H1 (cell line): ENCODE measurements around the gene RABL6. TPM values are rescaled to one million over a fixed set of nuclear protein-coding genes. Genes with fewer than 3 reads are reported as not detected.

Experiments used
- CTCF ChIA-PET: fragments of 300-600 bp; sonication (Branson Sonifier 250); formaldehyde crosslinking; loops from one replicate; lab custom pipeline; 2021; ENCODE audit not compliant: partially characterized antibody; lab: Charles Lee
- POLR2A ChIA-PET: fragments of 300-600 bp; sonication (Branson Sonifier 250); formaldehyde crosslinking; loops from one replicate; lab custom pipeline; 2021; ENCODE audit warnings: inconsistent platforms; ENCODE audit not compliant: partially characterized antibody; lab: Charles Lee
- DNase-seq, 2 experiments: peaks; one replicate each; pipeline versions ENCODE4 v3.0.0 to v3.0.0-alpha.2; 2010 to 2022; ENCODE audit warnings: low spot score in 2 of 2, low read depth in 1 of 2, mixed read lengths in 1 of 2
- FAIRE-seq: peaks from 2 replicates; lab custom pipeline; 2011; peaks lifted over from hg19 to GRCh38; lab: Jason Lieb, UNC
- H2AFZ ChIP-seq: 2 replicates; pipeline ENCODE4 v1.8.1; 2012; ENCODE audit warnings: low read length, inconsistent platforms
- H2AK5ac ChIP-seq: 2 replicates; pipeline ENCODE4 v1.6.1; 2013; ENCODE audit warnings: low read depth, low read length
- H2BK120ac ChIP-seq: replicated peaks from 2 replicates; pipeline ENCODE3; 2013; ENCODE audit warnings: low read depth, low read length, inconsistent platforms
- H2BK12ac ChIP-seq: 2 replicates; pipeline ENCODE4 v1.6.1; 2013; ENCODE audit warnings: low read depth, low read length
- H2BK15ac ChIP-seq: 2 replicates; pipeline ENCODE4 v1.6.1; 2013; ENCODE audit warnings: low read length
- H2BK20ac ChIP-seq: 2 replicates; pipeline ENCODE4 v1.6.1; 2013; ENCODE audit warnings: low read length
- H2BK5ac ChIP-seq: 2 replicates; pipeline ENCODE4 v1.6.1; 2013; ENCODE audit warnings: low read depth, low read length
- H3K14ac ChIP-seq: 2 replicates; pipeline ENCODE4 v1.6.1; 2013; ENCODE audit warnings: inconsistent platforms; ENCODE audit not compliant: insufficient read length
- H3K18ac ChIP-seq: 2 replicates; pipeline ENCODE4 v1.6.1; 2013; ENCODE audit warnings: low read length; ENCODE audit errors: extremely low read depth
- H3K23ac ChIP-seq: 2 replicates; pipeline ENCODE4 v1.6.1; 2013; ENCODE audit warnings: inconsistent platforms; ENCODE audit not compliant: insufficient read length
- H3K23me2 ChIP-seq: 2 replicates; pipeline ENCODE4 v1.6.1; 2013; ENCODE audit warnings: low read depth, low read length
- H3K27ac ChIP-seq: 2 replicates; pipeline ENCODE4 v1.6.1; 2011; ENCODE audit warnings: low read depth, low read length, inconsistent platforms
- H3K27me3 ChIP-seq, 4 experiments: replicated peaks in 1 of 4; 1 replicate in 1 of 4; 2 replicates in 3 of 4; pipeline versions ENCODE4 v1.6.1 to v1.8.1; 2011 to 2013; ENCODE audit warnings: low read length in 3 of 4, mild to moderate bottlenecking in 3 of 4, inconsistent platforms in 2 of 4, mixed read lengths in 2 of 4, moderate library complexity in 1 of 4; ENCODE audit not compliant: control insufficient read depth in 3 of 4, insufficient read depth in 3 of 4; ENCODE audit errors: extremely low read depth in 1 of 4
- H3K36me3 ChIP-seq, 4 experiments: 2 replicates each; pipeline versions ENCODE4 v1.6.1 to v1.8.1; 2011 to 2013; ENCODE audit warnings: mild to moderate bottlenecking in 4 of 4, low read length in 3 of 4, moderate library complexity in 2 of 4, control low read depth in 1 of 4, inconsistent platforms in 1 of 4; ENCODE audit not compliant: insufficient read depth in 4 of 4, control insufficient read depth in 2 of 4
- H3K4ac ChIP-seq: replicated peaks from 2 replicates; pipeline ENCODE3; 2013; ENCODE audit warnings: low read length, low read depth, mixed read lengths, inconsistent platforms; ENCODE audit not compliant: insufficient read length
- H3K4me1 ChIP-seq, 4 experiments: replicated peaks in 1 of 4; 1 replicate in 1 of 4; 2 replicates in 3 of 4; pipeline versions ENCODE4 v1.6.1 to v1.8.1; 2011 to 2013; ENCODE audit warnings: low read length in 3 of 4, inconsistent platforms in 2 of 4, mixed read lengths in 1 of 4; ENCODE audit not compliant: insufficient read depth in 4 of 4, control insufficient read depth in 3 of 4
- H3K4me2 ChIP-seq, 2 experiments: 2 replicates each; pipeline versions ENCODE4 v1.6.1 to v1.8.1; 2011 to 2013; ENCODE audit warnings: low read depth in 2 of 2, low read length in 2 of 2, control low read depth in 1 of 2, inconsistent platforms in 1 of 2, mild to moderate bottlenecking in 1 of 2; ENCODE audit not compliant: insufficient read depth in 1 of 2
- H3K4me3 ChIP-seq, 4 experiments: fragments of 200-600, 300-600 bp in 1 of 4; sonication (generic), shearing (Covaris generic), sonication (Bioruptor Twin) in 1 of 4; 2 replicates each; pipeline versions ENCODE4 v1.5.1 to v1.8.1; 2011 to 2016; ENCODE audit warnings: low read length in 4 of 4, low read depth in 3 of 4, control low read depth in 2 of 4, inconsistent platforms in 2 of 4, mild to moderate bottlenecking in 2 of 4, mixed read lengths in 1 of 4, moderate library complexity in 1 of 4; ENCODE audit not compliant: insufficient read depth in 2 of 4; ENCODE audit errors: extremely low read depth in 1 of 4
- H3K56ac ChIP-seq: replicated peaks from 2 replicates; pipeline ENCODE3; 2013; ENCODE audit warnings: low read depth, mild to moderate bottlenecking, mixed read lengths, low read length, inconsistent platforms; ENCODE audit not compliant: insufficient read length
- H3K79me1 ChIP-seq: 2 replicates; pipeline ENCODE4 v1.6.1; 2013; ENCODE audit warnings: low read depth, low read length, control low read depth
- H3K79me2 ChIP-seq, 2 experiments: 2 replicates each; pipeline versions ENCODE4 v1.6.1 to v1.8.1; 2012 to 2013; ENCODE audit warnings: low read length in 2 of 2, mild to moderate bottlenecking in 2 of 2, inconsistent platforms in 1 of 2; ENCODE audit not compliant: insufficient read depth in 2 of 2, control insufficient read depth in 1 of 2
- H3K9ac ChIP-seq, 4 experiments: replicated peaks in 1 of 4; 1 replicate in 1 of 4; 2 replicates in 3 of 4; pipeline versions ENCODE4 v1.6.1 to v1.8.1; 2011 to 2013; ENCODE audit warnings: low read depth in 3 of 4, low read length in 3 of 4, control low read depth in 2 of 4, mild to moderate bottlenecking in 2 of 4, moderate library complexity in 2 of 4, inconsistent platforms in 1 of 4; ENCODE audit errors: extremely low read depth in 1 of 4
- H3K9me3 ChIP-seq, 2 experiments: 2 replicates each; pipeline versions ENCODE4 v1.6.1 to v1.8.1; 2012 to 2013; ENCODE audit warnings: mild to moderate bottlenecking in 2 of 2, moderate library complexity in 2 of 2, control low read depth in 1 of 2, inconsistent platforms in 1 of 2, low read depth in 1 of 2, low read length in 1 of 2, mixed read lengths in 1 of 2; ENCODE audit not compliant: insufficient read depth in 2 of 2
- H4K20me1 ChIP-seq, 2 experiments: replicated peaks in 1 of 2; 2 replicates each; pipeline versions ENCODE3 to v1.8.1; 2011 to 2013; ENCODE audit warnings: inconsistent platforms in 2 of 2, low read length in 2 of 2, mild to moderate bottlenecking in 1 of 2; ENCODE audit not compliant: insufficient read depth in 2 of 2, control insufficient read depth in 1 of 2
- H4K5ac ChIP-seq: 2 replicates; pipeline ENCODE4 v1.6.1; 2013; ENCODE audit warnings: low read length, low read depth, mixed read lengths, inconsistent platforms; ENCODE audit not compliant: insufficient read length
- H4K8ac ChIP-seq: 2 replicates; pipeline ENCODE4 v1.8.0; 2013; ENCODE audit warnings: mild to moderate bottlenecking, moderate library complexity, low read length, inconsistent platforms; ENCODE audit not compliant: insufficient read depth; ENCODE audit errors: extremely low read depth
- H4K91ac ChIP-seq: replicated peaks from 2 replicates; pipeline ENCODE3; 2013; ENCODE audit warnings: low read length, mixed read lengths, inconsistent platforms; ENCODE audit not compliant: insufficient read length
- CTCF ChIP-seq, 3 experiments: IDR thresholded peaks; 1 replicate in 2 of 3; 2 replicates in 1 of 3; pipeline versions ENCODE4 v1.5.1 to v1.6.1; 2011; ENCODE audit warnings: low read length in 3 of 3, mild to moderate bottlenecking in 3 of 3, inconsistent platforms in 2 of 3, low read depth in 1 of 3, moderate library complexity in 1 of 3; ENCODE audit not compliant: insufficient read depth in 1 of 3; ENCODE audit errors: control extremely low read depth in 1 of 3
- EP300 ChIP-seq, 2 experiments: IDR thresholded peaks; 1 replicate in 1 of 2; 2 replicates in 1 of 2; pipeline ENCODE4 v1.6.1; 2011 to 2012; ENCODE audit warnings: low read depth in 2 of 2, low read length in 2 of 2, mild to moderate bottlenecking in 2 of 2, borderline replicate concordance in 1 of 2, inconsistent platforms in 1 of 2, moderate library complexity in 1 of 2
- MAX ChIP-seq: IDR thresholded peaks from 2 replicates; pipeline ENCODE4 v1.6.1; 2012; ENCODE audit warnings: inconsistent platforms
- SIRT6 ChIP-seq: IDR thresholded peaks from one replicate; pipeline ENCODE4 v1.7.1; 2012; ENCODE audit warnings: low read length, inconsistent platforms
- SRF ChIP-seq: IDR thresholded peaks from 2 replicates; pipeline ENCODE4 v1.6.1; 2011; ENCODE audit warnings: mild to moderate bottlenecking, low read depth, low read length, moderate library complexity
- WGBS, 2 experiments: shearing (Covaris generic) in 1 of 2; methylation state at CpG; one replicate each; pipeline versions ENCODE4 v1.1.6 to v1.1.7; 2013 to 2015; ENCODE audit warnings: low lambda C conversion rate in 2 of 2, mixed read lengths in 2 of 2, inconsistent platforms in 1 of 2, low coverage in 1 of 2, missing lambda C conversion rate in 1 of 2; ENCODE audit not compliant: insufficient replicate concordance in 2 of 2, insufficient coverage in 1 of 2, insufficient read length in 1 of 2; ENCODE audit errors: extremely low coverage in 1 of 2, missing lambda C conversion rate in 1 of 2; 5-methylcytosine and 5-hydroxymethylcytosine counted together
- polyA plus RNA-seq, 7 experiments: library from polyadenylated mRNA; depleted of rRNA in 3 of 7; stranded (reverse) in 5 of 7; unstranded in 2 of 7; fragments of >200 nt in 5 of 7; fragments of 200-250 nt in 2 of 7; gene quantifications; 1 replicate in 5 of 7; 2 replicates in 1 of 7; 4 replicates in 1 of 7; pipeline versions ENCODE4 v1.2.1 to v1.2.3, GENCODE V29; 2011 to 2013; ENCODE audit warnings: missing spikeins in 2 of 7, mixed read lengths in 2 of 7
- total RNA-seq: library from RNA; stranded (reverse); fragmentation: NEBNext Ultra II Directional; extraction: Animal tissue kit (Norgen Biotek cat#: 25700); gene quantifications from 2 replicates; pipeline ENCODE4 v1.2.1, GENCODE V29; 2021

Gene RABL6
- total and polyA plus RNA-seq, 2 of the 8 experiments (the other 6 are each of a cell fraction or from before 2014, with no cell fraction given), result 70.1 to 130 TPM

- FAIRE-seq (no peak), DNase-seq (peak in 1 of 2 experiments; percentile 49)
- WGBS, 2 experiments, result 84% methylated on average over 26 of the region's 27 CpGs; no CpG with 5 or more reads in 1 of the 2 experiments
- H2BK120ac ChIP-seq, result no peak overlapping the region
- H3K4me3 ChIP-seq, result no peak overlapping the region
- H3K27me3 ChIP-seq, result no peaks in the 10 kb centered on the region; a peak in 2 of 7 replicates
- H3K27ac ChIP-seq, result no peak overlapping the region
- H3K14ac ChIP-seq, result no peak overlapping the region
- POLR2A ChIA-PET, result interaction anchor here (0.6 to 3.8 kb wide), 5 partner anchors 32 to 216 kb away, joined by 3 to 34 read pairs (median 3); partner anchors contain the start of gene RABL6
- no peak overlapping the region for H4K91ac ChIP-seq
- H4K8ac ChIP-seq, result peak overlapping the region; percentile 93; the same call in 1 of the 2 replicates
- H3K9me3 ChIP-seq, result peaks cover 0 to 6% of the 10 kb centered on the region in 2 experiments; a peak in 1 of 4 replicates
- H4K20me1 ChIP-seq, result no peaks in the 10 kb centered on the region
- H3K36me3 ChIP-seq, result no peaks in the 10 kb centered on the region
- no peak overlapping the region for H3K56ac ChIP-seq
- no peak overlapping the region for H3K9ac ChIP-seq
- H3K18ac ChIP-seq, result no peak overlapping the region
- no peak overlapping the region for H2BK15ac ChIP-seq
- no peak overlapping the region for H2BK5ac ChIP-seq
- TF ChIP-seq MAX, result no peak
- TF ChIP-seq CTCF (IDR thresholded peaks at IDR 0.05; ENCODE audit: control extremely low read depth in 1 of 3, insufficient read depth in 1 of 3, low read depth in 1 of 3, low read length in 3 of 3), result 0 out of 4 replicates have a peak, but pooled peaks of 1 of the 3 experiments have one; percentile 1
- no peak for TF ChIP-seq SRF
- no peak for TF ChIP-seq SIRT6
- no peak for TF ChIP-seq EP300 (IDR thresholded peaks at IDR 0.05; ENCODE audit: borderline replicate concordance in 1 of 2, low read depth in 2 of 2, low read length in 2 of 2)
- 0 out of 2 replicates have a peak overlapping the region, but pooled peaks have one; percentile 34 for H2BK20ac ChIP-seq
- no peak overlapping the region for H3K4me2 ChIP-seq
- peaks cover 0 to 13% (median 6%) of the 10 kb centered on the region in 4 experiments; a peak in 4 of 7 replicates for H3K4me1 ChIP-seq
- H2BK12ac ChIP-seq, result 0 out of 2 replicates have a peak overlapping the region, but pooled peaks have one; percentile 39
- no peaks in the 10 kb centered on the region; the same call in 1 of the 2 replicates for H3K23me2 ChIP-seq
- H4K5ac ChIP-seq, result no peak overlapping the region
- H3K79me2 ChIP-seq, result no peaks in the 10 kb centered on the region
- H3K4ac ChIP-seq, result no peak overlapping the region
- no peaks in the 10 kb centered on the region for H3K79me1 ChIP-seq
- no peak overlapping the region for H2AFZ ChIP-seq
- no peak overlapping the region for H2AK5ac ChIP-seq
- CTCF ChIA-PET, result interaction anchor here (0.6 to 5.1 kb wide), 14 partner anchors 11 to 305 kb away, joined by 3 to 42 read pairs (median 4); partner anchors contain the start of gene LCN10
- no peak overlapping the region for H3K23ac ChIP-seq
These were observed 48.1 kb upstream of the RABL6 start for GRCh38 chr9:136759436-136760325.
